HG02981 (cell line): ENCODE measurements around the gene STAMBPL1.

Source experiments
- ATAC-seq: cut with Tn5 transposase; IDR thresholded peaks from one replicate; pipeline ENCODE4 v1.9.1; 2021; ENCODE audit warnings: mild to moderate bottlenecking, moderate library complexity; ENCODE audit not compliant: unreplicated experiment

STAMBPL1 gene

GRCh38 chr10:88946200-88946599 is 66.2 kb downstream of the STAMBPL1 start:
- ATAC-seq, result no peak

- no peak for ATAC-seq
Observed at GRCh38 chr10:88946965-88947590, 67.0 kb downstream of the STAMBPL1 start.

DNA sequence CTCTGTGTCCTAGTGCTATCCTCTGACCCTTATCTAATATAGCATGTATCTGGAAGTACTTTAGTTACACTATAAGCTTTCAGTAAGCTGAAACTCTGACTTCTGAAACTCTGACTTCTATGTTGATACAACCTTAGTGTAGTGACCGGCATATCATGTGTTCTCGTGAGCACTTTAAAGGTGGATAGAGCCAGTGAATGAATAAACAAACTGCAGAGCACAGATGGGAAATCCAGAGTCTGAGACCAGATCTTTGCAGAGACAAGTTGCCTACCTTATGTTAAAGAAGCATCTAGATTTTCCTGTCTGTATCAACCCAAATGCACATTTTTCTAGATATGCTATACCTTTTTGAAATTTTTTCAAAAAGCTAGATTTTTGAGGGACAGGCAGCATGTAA is 69.0 kb downstream of the STAMBPL1 start:
- no peak for ATAC-seq

DNA sequence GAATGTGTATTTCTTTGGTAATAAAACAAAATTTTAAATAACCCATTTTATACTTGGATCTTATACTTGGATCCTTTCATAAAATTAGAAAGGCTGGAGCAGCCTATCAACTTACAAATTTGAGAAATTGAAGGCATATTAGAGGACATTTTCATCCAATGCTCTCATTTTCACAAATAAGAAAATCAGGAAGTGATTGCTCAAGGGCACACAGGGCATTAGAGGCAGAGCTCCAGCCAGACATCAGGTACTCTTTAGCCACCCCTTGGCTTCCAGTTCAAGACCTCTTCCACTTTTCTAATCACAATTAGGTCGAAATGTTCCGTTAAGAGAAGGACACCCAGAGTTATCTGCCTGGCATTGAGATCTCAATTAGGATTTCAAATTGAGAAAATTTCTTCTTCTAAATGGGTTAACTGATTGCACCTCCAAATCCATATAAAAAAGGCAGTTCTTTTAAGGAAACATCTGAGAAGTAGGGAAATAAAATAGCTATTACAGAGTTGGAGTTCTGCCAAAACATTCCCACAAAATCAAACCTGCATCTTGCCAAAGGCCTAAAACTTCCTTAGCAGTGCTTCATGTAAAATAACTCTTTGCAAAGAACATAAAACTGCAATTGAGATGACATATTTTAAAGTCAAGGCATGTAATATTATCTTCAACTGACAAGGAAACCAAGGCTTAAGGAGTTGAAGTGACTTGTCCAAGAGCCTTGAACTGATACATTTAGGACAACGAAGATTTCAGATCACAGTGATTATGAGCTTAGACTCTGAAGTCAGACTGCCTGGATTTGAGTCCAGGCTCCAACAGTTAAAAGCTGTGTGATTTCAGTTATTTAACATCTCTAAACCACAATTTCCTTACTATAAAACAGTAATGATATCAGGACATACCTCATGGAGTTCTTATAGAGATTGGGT is 70.1 kb downstream of the STAMBPL1 start:
- no peak for ATAC-seq

- no peak for ATAC-seq
Observed at GRCh38 chr10:88952647-88953111, 72.6 kb downstream of the STAMBPL1 start, which contains the start of gene ACTA2. Gene ACTA2, minus strand, starts transcription at chr10:88952773. Its CDS starts 3,843 bp downstream, at chr10:88948930.

DNA sequence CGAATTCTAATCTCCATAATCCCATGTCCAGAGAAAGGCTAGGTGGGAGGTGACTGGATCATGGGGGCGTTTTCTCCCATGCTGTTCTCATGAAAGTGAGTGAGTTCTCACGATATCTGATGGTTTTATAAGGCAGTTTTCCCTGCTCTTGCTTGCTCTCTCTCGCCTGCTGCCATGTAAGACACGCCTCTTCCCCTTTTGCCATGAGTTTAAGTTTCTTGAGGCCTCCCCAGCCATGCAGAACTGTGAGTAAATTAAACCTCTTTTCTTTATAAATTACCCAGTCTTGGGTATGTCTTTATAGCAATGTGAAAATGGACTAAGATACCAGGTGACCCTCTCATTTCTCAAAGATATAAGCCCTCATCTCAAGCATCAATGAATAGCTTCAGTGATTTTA is 73.6 kb downstream of the STAMBPL1 start:
- ATAC-seq, result no peak

GRCh38 chr10:88954458-88955083 is 74.5 kb downstream of the STAMBPL1 start:
- no peak for ATAC-seq

- ATAC-seq, result no peak
Observed at GRCh38 chr10:88957381-88957780, 77.3 kb downstream of the STAMBPL1 start.

- ATAC-seq, result no peak
Observed at GRCh38 chr10:88958721-88959120, 78.7 kb downstream of the STAMBPL1 start.

GRCh38 chr10:88960802-88961201 is 80.8 kb downstream of the STAMBPL1 start:
- no peak for ATAC-seq

GRCh38 chr10:88961266-88961665 is 81.2 kb downstream of the STAMBPL1 start:
- no peak for ATAC-seq

DNA sequence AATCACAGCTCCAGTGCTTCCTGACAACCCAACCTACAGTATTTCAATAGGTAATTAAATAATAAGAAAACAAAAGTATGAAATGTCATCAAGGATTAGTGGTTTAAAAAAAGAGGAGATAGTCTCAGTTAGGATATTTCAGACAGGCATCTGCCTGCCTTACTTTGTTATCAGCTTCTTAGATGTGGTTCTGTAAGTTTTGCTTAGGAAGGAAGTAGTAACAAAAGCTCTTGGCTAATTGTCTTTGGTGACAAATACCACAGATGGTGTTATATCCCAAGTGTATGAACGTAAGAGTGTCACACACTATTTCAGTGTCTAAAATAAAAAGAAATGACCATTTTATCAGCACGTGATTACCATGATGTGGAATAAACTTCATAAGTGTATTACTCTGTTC is 82.3 kb downstream of the STAMBPL1 start:
- no peak for ATAC-seq

DNA sequence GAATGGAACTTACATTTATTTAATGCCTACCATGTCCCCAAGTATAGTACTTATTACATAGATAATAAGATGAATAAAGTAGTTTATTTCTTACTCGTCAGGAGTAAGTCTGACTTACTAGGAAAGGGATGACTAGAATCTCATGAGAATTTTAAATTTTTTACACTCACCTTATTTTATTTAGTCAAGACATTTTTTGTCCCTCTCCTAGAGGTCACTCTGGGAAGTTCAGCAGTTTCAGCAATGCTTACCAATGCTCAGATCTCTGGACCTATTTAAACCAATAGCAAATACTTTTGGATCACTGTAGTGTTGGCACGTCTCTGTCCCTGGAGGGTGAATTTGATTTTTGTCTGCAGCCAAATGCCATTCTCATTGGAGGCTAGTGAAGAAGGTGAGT is 83.3 kb downstream of the STAMBPL1 start:
- no peak for ATAC-seq

GRCh38 chr10:88964360-88964759 is 84.3 kb downstream of the STAMBPL1 start:
- no peak for ATAC-seq

- no peak for ATAC-seq
Observed at GRCh38 chr10:88964869-88965415, 84.9 kb downstream of the STAMBPL1 start.

GRCh38 chr10:88966797-88967196 is 86.8 kb downstream of the STAMBPL1 start:
- ATAC-seq, result no peak

DNA sequence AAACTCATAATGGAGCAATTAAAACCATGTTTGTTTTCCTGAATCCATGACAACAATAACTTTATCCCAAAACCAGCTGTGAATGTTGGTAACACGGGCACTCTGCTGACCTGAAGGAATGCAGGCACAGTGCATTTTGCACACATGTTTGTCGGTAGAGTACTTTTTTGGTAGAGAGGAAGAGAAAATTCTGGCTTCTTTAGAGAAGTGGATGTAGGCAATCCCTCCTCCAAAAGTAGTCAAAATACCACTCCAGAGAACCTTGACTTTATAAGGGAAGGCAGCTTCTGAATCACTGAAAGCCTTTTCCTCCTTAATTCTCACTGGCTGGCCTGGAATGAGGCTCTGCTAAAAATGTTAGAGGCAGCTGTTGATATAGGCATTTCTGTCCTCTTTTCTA is 88.3 kb downstream of the STAMBPL1 start:
- ATAC-seq, result no peak

DNA sequence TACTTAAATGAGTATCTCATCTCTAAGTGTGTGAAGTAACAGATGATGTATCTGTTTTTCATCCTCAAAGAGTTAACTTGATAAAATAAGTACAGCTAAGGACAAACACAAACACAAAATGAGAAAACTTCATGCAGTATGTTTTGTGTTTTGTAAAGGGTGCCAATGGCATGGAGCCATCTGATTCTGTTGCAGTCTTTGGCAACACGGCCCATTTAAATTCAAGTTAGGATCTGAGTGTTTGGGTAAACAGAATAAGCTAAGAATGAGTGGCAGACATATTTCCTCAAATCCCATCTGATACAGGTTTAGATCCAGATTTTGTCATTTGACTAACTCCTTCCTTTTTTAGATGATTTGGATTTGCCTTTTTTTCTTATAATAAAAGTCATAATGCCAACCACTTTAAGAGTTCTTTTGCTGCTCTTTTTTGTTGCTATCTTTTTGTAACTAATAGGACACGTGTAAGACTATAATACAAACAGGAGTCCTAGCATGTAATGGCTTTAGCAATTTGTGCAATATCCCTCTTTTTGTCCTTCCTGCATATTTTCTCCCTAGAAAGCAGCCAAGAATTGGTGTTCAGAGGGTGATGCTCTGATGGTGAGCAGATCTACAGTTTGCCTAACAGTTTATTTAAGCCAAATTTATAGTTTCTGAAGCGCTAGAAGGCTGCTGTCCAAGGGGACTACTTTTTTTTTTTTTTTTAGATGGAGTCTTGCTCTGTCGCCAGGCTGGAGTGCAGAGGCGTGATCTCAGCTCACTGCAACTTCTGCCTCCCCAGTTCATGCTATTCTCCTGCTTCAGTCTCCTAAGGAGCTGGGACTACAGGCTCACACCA is 91.4 kb downstream of the STAMBPL1 start:
- ATAC-seq, result no peak
